Liver (tissue), 9 donors: ENCODE results near the gene EFEMP2. TPM values are rescaled to one million over a fixed set of nuclear protein-coding genes. Genes with fewer than 3 reads are reported as not detected.

Experiments used
- DNase-seq: peaks from one replicate; pipeline ENCODE4 v3.0.0-alpha.2; 2017; ENCODE audit warnings: low spot score
- H3K27ac ChIP-seq, 2 donors: one replicate each; pipeline ENCODE4 v1.7.0; 2013; ENCODE audit warnings: inconsistent platforms in 2 of 2, low read length in 2 of 2, control low read depth in 1 of 2, low read depth in 1 of 2, mild to moderate bottlenecking in 1 of 2
- H3K27me3 ChIP-seq, 4 donors: one replicate each; pipeline versions ENCODE4 v1.6.1 to v1.7.0; 2013; ENCODE audit warnings: low read length in 3 of 4, inconsistent platforms in 1 of 4, mild to moderate bottlenecking in 1 of 4, moderate library complexity in 1 of 4; ENCODE audit not compliant: control insufficient read depth in 4 of 4, insufficient read depth in 4 of 4
- H3K36me3 ChIP-seq, 4 donors: one replicate each; pipeline versions ENCODE4 v1.6.1 to v1.7.0; 2013; ENCODE audit warnings: low read length in 3 of 4, mild to moderate bottlenecking in 3 of 4, low read depth in 1 of 4, moderate library complexity in 1 of 4; ENCODE audit not compliant: control insufficient read depth in 4 of 4, insufficient read depth in 3 of 4
- H3K4me1 ChIP-seq, 4 donors: one replicate each; pipeline versions ENCODE4 v1.6.1 to v1.7.0; 2013; ENCODE audit warnings: low read length in 3 of 4, mild to moderate bottlenecking in 3 of 4, moderate library complexity in 1 of 4; ENCODE audit not compliant: control insufficient read depth in 4 of 4, insufficient read depth in 4 of 4
- H3K4me3 ChIP-seq, 3 donors: one replicate each; pipeline versions ENCODE4 v1.6.1 to v1.7.0; 2013; ENCODE audit warnings: low read length in 3 of 3, control low read depth in 1 of 3, low read depth in 1 of 3, mild to moderate bottlenecking in 1 of 3
- H3K9ac ChIP-seq, 2 donors: one replicate each; pipeline ENCODE4 v1.7.0; 2013; ENCODE audit warnings: low read length in 2 of 2, mild to moderate bottlenecking in 2 of 2, moderate library complexity in 2 of 2, control low read depth in 1 of 2, low read depth in 1 of 2
- H3K9me3 ChIP-seq, 4 donors: one replicate each; pipeline versions ENCODE4 v1.6.1 to v1.7.0; 2013; ENCODE audit warnings: low read length in 3 of 4; ENCODE audit not compliant: control insufficient read depth in 4 of 4
- ATF3 ChIP-seq: IDR thresholded peaks from 2 replicates; pipeline ENCODE4 v1.6.1; 2016; ENCODE audit warnings: antibody characterized with exemption
- FOXA1 ChIP-seq: IDR thresholded peaks from 2 replicates; pipeline ENCODE4 v1.6.1; 2016; ENCODE audit warnings: antibody characterized with exemption
- FOXA2 ChIP-seq: IDR thresholded peaks from 2 replicates; pipeline ENCODE4 v1.6.1; 2016; ENCODE audit warnings: antibody characterized with exemption
- GABPA ChIP-seq, 2 donors: IDR thresholded peaks in 1 of 2; conservative IDR thresholded peaks in 1 of 2; 2 replicates each; pipeline ENCODE4 v1.6.1; 2016; ENCODE audit warnings: antibody characterized with exemption in 2 of 2, mild to moderate bottlenecking in 1 of 2, moderate library complexity in 1 of 2
- HNF4A ChIP-seq, 2 donors: conservative IDR thresholded peaks; 2 replicates each; pipeline ENCODE4 v1.6.1; 2016; ENCODE audit warnings: antibody characterized with exemption in 2 of 2, mild to moderate bottlenecking in 2 of 2
- JUND ChIP-seq, 2 donors: IDR thresholded peaks; 2 replicates each; pipeline ENCODE4 v1.6.1; 2016; ENCODE audit warnings: antibody characterized with exemption in 2 of 2
- NR2F2 ChIP-seq: IDR thresholded peaks from 2 replicates; pipeline ENCODE4 v1.6.1; 2016; ENCODE audit warnings: antibody characterized with exemption
- RAD21 ChIP-seq, 2 donors: IDR thresholded peaks; 2 replicates each; pipeline ENCODE4 v1.6.1; 2016; ENCODE audit warnings: antibody characterized with exemption in 2 of 2, mild to moderate bottlenecking in 2 of 2
- REST ChIP-seq: IDR thresholded peaks from 2 replicates; pipeline ENCODE4 v1.6.1; 2016; ENCODE audit warnings: antibody characterized with exemption, mild to moderate bottlenecking
- RXRA ChIP-seq, 2 donors: IDR thresholded peaks; 2 replicates each; pipeline ENCODE4 v1.6.1; 2017 to 2018; ENCODE audit warnings: antibody characterized with exemption in 2 of 2, mild to moderate bottlenecking in 1 of 2
- SP1 ChIP-seq: IDR thresholded peaks from 2 replicates; pipeline ENCODE4 v1.6.1; 2018; ENCODE audit warnings: antibody characterized with exemption, mild to moderate bottlenecking
- TAF1 ChIP-seq: conservative IDR thresholded peaks from 2 replicates; pipeline ENCODE4 v1.6.1; 2016; ENCODE audit warnings: antibody characterized with exemption, mild to moderate bottlenecking
- YY1 ChIP-seq: IDR thresholded peaks from 2 replicates; pipeline ENCODE4 v1.6.1; 2016; ENCODE audit warnings: antibody characterized with exemption, mild to moderate bottlenecking
- ZBTB33 ChIP-seq: IDR thresholded peaks from 2 replicates; pipeline ENCODE4 v1.6.1; 2016; ENCODE audit warnings: antibody characterized with exemption
- WGBS: extraction: QIAGEN DNeasy Blood & Tissue Kit; methylation state at CpG from one replicate; pipeline ENCODE4 v1.1.7; 2013; 5-methylcytosine and 5-hydroxymethylcytosine counted together
- polyA plus RNA-seq, 2 donors: library from polyadenylated mRNA; stranded (reverse) in 1 of 2; unstranded in 1 of 2; fragments of 200-250 nt in 1 of 2; fragments of >200 nt in 1 of 2; fragmentation: Nextera tagmentation in 1 of 2; extraction: Ambion mirVana in 1 of 2; gene quantifications; one replicate each; pipeline versions ENCODE4 v1.2.1 to v1.2.3, GENCODE V29; 2013 to 2015
- total RNA-seq, 2 donors: library from RNA; depleted of rRNA; stranded (reverse); fragments of >200 nt; gene quantifications; one replicate each; pipeline ENCODE4 v1.2.3, GENCODE V29; 2014
- donor health status: healthy.
- donor health status: healthy.
- donor health status: healthy.
- donor health status: healthy.
- donor health status: healthy.

Gene EFEMP2
- total and polyA plus RNA-seq, 4 donors = 5.0 to 10.7 (median 5.3) TPM

GRCh38 chr11:65857500-65857852 lies 15.1 kb downstream of the EFEMP2 start:
- Histone ChIP-seq H3K27ac (peak overlapping the region; percentile 90 to 94), H3K4me3 (peak overlapping the region; percentile 68 to 96 (median 91)), H3K4me1 (peaks cover 10 to 48% (median 32%) of the 10 kb centered on the region in 4 donors), H3K9ac (peak overlapping the region in 1 of 2 donors; percentile 85), H3K27me3 (no peaks in the 10 kb centered on the region), H3K36me3 (peaks cover 9 to 35% (median 21%) of the 10 kb centered on the region in 4 donors), H3K9me3 (no peaks in the 10 kb centered on the region)
- TF ChIP-seq HNF4A (conservative IDR thresholded peaks at IDR 0.05) (no peak), RXRA (IDR thresholded peaks at IDR 0.05) (no peak)
- peak; percentile 83 for DNase-seq
- WGBS = under 1% methylated on average over 49 of the region's 49 CpGs

GRCh38 chr11:65856689-65857499 lies 15.7 kb downstream of the EFEMP2 start:
- Histone ChIP-seq H3K27me3 (no peaks in the 10 kb centered on the region), H3K27ac (peak overlapping the region; percentile 90 to 94), H3K9ac (peak overlapping the region in 1 of 2 donors; percentile 85), H3K9me3 (no peaks in the 10 kb centered on the region), H3K4me3 (peak overlapping the region; percentile 68 to 96 (median 91)), H3K36me3 (peaks cover 13 to 39% (median 20%) of the 10 kb centered on the region in 4 donors), H3K4me1 (peaks cover 10 to 48% (median 31%) of the 10 kb centered on the region in 4 donors)
- TF ChIP-seq YY1 = no peak
- no peak for TF ChIP-seq ZBTB33
- TF ChIP-seq TAF1 = no peak
- TF ChIP-seq JUND (IDR thresholded peaks at IDR 0.05) = no peak
- TF ChIP-seq FOXA2 = no peak
- TF ChIP-seq ATF3 = no peak
- TF ChIP-seq FOXA1 = no peak
- no peak for TF ChIP-seq SP1
- TF ChIP-seq RXRA (IDR thresholded peaks at IDR 0.05) = peak in 1 of 2 donors; percentile 8
- TF ChIP-seq NR2F2 = no peak
- TF ChIP-seq RAD21 (IDR thresholded peaks at IDR 0.05) = peak in 1 of 2 donors; percentile 12
- TF ChIP-seq REST = no peak
- TF ChIP-seq GABPA (IDR thresholded peaks at IDR 0.05 in 1 of 2, conservative IDR thresholded peaks at IDR 0.05 in 1 of 2) = peak; percentile 58 to 86
- peak; percentile 79 for DNase-seq
- WGBS = 2% methylated on average over 57 of the region's 57 CpGs
